NCI-H526 treated with DMSO at 0.1 percent for 48 hours (cell line): ENCODE results near the gene FAM107B.
"Not testable (repeated sequence)": the region's sequence is repeated elsewhere in the genome, so short reads cannot be mapped to it uniquely, and the experiment has no call there.

Experiments used
- DNase-seq: peaks from one replicate; lab custom pipeline; 2025; lab: John Stamatoyannopoulos, UW

Gene FAM107B

GRCh38 chr10:14692344-14693076, 82.2 kb downstream of the FAM107B start:
- DNase-seq: no peak

- no peak for DNase-seq
These were observed 83.3 kb downstream of the FAM107B start for GRCh38 chr10:14691359-14691758.

- DNase-seq: no peak
These were observed 86.1 kb downstream of the FAM107B start for GRCh38 chr10:14688606-14689005.

GRCh38 chr10:14688189-14688588, 86.5 kb downstream of the FAM107B start:
- DNase-seq: not testable (repeated sequence)

- no peak for DNase-seq
These were observed 87.4 kb downstream of the FAM107B start for GRCh38 chr10:14687340-14687739.

DNA sequence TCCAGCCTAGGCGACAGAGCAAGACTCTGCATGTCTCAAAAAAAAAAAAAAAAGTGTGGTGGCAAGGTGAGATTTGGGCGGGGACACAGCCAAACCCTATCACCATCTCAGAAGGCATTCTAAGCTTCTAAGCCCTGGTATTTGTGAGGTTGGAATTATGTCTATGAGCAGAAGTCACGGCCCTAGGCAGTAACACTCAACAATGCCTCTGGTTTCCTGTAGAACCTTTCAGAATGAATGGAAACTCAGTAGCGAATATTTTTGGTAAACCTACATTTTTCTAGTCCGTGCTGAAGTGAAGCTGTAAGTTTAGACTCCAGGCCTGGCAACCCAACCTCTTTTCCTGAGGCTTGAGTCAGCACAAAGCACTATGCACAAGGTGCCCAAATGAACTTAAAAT, 88.3 kb downstream of the FAM107B start:
- DNase-seq: no peak

DNA sequence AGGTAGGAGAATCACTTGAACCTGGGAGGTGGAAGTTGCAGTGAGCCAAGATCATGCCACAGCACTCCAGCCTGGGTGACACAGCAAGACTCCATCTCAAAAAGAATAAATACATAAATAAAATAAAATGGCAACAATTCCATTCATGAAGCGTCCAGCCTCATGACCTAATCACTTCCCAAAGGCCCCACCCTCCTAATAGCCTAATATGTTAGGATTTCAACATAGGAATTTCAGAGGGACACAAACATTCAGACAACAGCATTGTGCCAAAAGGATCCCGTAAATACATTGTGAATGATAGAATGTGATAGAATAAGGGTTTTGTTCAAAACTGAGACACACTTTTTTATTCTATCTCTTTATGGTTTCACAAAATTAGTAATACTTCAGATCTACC, 90.3 kb downstream of the FAM107B start:
- DNase-seq: no peak

- DNase-seq: no peak
These were observed 91.4 kb downstream of the FAM107B start for GRCh38 chr10:14683256-14683655.

DNA sequence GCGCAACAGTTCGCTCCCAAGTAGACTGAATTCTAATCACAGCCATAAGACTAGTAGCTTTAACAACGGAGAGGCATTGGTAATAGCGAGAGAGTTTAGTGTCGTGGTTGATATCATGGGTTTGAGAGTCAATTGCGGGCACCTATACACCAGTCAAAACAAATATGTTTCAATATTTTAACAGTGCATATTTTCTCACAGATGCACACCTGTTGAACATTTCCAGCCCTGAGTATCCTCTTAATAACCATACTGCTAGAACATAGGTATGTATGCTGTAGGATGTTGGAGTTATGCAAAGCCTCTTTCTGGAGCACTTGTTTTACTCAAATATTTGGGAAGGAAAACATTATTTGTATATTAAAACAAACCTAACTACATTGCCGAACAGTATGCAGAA, 92.9 kb downstream of the FAM107B start:
- peak; percentile 56 for DNase-seq

DNA sequence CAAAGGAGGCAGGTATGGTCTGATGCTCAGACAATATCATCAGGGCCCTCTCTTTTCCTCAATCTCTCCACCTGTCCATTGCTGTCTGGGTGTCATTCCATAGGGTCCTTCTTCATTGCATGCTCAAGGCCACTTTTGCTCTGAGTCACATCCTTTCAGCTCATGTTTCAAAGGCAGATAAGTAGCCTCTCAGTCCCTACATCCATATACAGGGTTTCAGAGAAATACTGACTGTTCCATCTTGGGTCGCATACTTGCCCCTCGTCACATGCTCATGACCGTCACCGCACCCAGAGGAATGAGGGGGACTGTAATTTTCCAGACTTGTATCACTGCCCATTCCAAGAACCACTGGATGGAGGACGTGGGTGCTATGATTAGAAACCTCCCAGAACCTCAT, 93.4 kb downstream of the FAM107B start:
- DNase-seq: no peak

GRCh38 chr10:14678637-14679036, 96.1 kb downstream of the FAM107B start:
- DNase-seq: no peak

DNA sequence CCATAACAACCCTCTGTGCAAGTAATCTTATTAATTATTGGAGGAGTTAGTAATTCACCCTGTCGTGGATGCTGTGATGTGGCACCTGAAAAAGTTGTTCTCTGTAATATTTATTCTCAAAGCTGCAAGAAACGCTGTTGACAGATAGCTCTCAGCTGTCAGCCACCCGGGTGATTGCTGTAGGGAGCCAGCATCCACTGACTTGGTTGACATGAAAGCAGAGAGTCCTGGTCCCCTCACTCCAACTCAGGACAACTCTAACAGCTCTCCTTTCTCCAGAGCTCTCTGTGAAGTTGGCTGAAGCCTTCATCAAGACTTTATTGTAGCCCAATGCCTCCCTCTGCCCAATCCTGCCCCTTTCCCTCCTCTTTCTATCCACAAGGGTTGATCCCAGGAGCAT, 98.0 kb downstream of the FAM107B start:
- DNase-seq: no peak

DNA sequence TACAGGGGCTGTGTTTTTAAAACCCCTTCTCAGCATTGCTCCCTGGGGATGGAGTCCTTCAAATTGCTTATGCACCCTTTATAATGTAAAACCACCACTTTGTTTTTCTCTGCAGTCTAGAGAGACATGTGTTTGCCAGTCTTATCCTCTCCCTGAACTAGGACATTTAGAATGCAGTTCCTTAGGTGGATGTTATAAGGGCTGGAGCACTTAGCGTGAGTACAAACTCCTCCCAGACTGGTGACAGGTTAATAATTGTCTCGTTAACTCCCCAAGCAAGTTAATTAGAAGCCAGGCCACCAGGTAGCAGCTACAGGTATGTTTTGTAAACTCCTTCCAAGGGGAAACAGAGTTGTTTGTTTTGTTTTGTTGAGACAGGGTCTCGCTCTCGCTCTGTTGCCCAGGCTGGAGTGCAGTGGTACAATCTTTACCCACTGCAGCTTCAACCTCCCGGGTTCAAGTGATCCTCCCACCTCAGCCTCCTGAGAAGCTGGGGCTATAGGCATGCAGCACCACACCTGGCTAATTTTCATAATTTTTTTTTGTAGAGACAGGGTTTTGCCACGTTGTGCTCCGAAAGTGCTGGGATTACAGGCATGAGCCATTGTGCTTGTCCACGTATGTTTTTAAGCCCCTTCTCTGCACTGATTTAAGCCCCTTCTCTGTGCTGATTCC, 100.2 kb downstream of the FAM107B start:
- no peak for DNase-seq

DNA sequence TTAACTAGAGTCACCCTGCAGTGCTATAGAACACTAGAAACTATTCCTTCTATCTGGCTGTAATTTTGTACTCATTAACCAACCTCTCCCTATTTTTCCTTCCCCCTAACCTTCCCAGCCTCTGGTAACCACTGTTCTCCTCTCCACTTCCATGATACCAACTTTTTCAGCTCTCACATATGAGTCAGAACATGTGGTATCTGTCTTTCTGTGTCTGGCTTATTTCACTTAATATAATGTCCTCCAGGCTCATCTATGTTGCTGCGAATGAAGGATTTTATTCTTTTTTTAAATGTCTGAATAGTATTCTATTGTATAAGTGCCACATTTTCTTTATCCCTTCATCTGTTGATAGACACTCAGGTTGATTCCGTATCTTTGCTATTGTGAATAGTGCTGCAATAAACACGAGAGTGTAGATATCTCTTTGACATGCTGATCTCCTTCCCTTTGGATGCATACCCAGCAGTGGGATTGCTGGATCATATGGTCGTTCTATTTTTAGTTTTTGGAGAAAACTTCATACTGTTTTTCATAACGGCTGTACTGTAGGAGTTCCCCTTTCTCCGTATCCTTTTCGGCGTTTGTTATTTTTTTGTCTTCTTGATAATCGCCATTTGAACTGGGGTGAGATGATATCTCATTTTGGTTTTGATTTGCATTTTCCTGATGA, 101.4 kb downstream of the FAM107B start:
- no peak for DNase-seq

- DNase-seq: no peak
These were observed 103.3 kb downstream of the FAM107B start for GRCh38 chr10:14671386-14671831.

DNA sequence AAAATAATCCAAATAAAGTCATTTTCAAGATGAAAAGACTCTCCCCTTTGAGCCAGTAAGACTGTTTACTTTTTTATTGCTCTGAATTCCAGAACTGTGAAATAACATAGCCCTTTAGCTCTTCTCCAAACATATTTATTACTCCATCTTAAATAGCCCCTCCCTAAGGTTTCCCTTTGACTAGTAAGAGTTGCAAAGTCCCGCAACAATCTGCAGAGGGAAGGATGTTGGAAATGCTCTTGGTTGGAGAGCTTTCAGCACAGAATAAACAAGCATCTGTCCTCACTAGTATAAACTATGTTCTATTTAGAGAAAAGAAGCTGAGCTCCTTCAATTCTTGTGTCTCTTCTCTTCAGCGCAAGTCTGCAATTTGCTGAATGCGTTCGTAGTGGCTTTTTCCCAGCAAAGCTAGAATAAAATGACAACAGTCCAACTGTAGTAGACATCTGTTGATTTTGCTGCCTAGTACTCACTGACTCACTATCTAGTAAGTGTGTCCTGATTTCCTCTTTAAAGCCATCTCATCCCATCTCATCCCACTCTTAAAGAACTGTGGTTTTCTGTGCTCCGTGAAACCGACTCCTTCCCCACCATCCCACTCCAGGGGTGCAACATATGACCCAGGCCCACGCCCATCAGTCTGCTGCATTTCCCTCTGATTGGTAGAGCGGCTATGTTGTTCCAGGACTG, 104.0 kb downstream of the FAM107B start:
- no peak for DNase-seq

DNA sequence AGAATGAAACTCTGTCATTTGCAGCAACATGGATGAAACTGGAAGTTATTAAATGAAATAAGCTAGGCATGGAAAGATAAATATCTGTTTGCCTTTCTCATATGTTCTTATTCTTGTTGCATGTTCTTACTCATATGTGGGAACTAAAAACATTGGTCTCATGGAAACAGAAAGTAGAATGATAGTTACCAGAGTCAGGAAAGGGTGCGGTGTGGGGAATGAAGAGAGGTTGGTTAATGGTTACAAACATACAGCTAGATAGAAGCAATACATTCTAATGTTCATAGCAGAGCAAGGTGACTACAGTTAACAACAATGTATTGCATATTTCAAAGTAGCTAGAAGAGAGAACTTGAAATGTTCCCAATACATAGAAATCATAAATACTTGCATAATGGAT, 105.1 kb downstream of the FAM107B start:
- no peak for DNase-seq

DNA sequence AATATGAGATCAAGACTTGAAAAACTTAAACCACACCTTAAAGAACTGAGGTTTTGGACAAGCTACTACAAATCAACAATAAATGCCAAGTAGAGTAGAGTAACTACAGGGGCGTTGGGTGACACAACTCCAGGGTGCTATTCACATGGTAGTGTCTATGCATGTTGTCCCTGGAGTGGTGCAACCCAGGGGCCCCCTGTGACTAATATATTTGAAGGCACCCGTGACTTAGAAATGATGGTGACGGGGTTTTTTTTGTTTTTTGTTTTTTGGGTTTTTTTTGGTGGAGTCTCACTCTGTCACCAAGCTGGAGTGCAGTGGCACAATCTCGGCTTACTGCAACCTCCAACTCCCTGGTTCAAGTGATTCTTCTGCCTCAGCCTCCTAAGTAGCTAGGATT, 106.9 kb downstream of the FAM107B start:
- DNase-seq: no peak

GRCh38 chr10:14667280-14667679, 107.4 kb downstream of the FAM107B start:
- DNase-seq: no peak

DNA sequence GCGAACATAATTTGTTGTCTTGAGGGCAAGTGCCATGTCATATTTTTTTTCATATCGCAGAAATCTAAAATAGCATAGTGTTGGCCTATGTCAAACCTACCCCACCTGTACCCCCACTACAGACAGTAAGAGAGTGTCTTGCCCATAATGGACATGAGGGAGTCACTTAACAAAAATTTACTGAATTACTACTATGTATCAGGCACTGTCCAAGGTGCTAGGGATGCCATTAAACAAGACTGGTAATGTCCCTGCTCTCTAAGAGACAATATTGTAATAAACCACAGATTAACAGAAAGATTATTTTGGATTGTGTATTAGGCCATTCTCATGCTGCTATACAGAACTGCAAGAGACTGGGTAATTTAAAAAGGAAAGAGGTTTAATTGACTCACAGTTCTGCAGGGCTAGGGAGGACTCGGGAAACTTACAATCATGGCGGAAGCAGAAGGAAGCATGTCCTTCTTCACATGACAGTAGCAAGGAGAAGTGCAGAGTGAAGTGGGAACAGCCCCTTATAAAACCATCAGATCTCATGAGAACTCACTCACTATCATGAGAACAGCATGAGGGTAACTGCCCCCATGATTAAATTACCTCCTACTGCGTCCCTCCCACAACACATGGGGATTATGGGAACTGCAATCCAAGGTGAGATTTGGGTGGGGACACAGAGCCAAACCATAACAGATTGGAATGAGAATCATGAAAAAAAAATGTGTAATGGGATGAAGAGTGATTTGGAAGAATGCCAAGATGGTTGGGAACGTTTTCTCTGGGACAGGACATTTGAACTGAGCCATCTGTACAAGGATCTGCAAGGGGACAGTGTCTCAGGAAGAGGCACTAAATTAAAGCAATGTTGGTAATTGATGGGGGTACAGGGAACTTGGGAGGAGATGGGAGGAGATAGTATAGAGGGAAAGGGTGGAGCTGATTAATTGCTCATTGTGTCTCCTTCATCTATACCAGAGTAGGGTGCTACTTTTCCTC, 108.5 kb downstream of the FAM107B start:
- no peak for DNase-seq

- DNase-seq: peak; percentile 33
These were observed 109.4 kb downstream of the FAM107B start for GRCh38 chr10:14665304-14665703.
